ENCODE data around the gene LRRC34. TPM values are rescaled to one million over a fixed set of nuclear protein-coding genes. Genes with fewer than 3 reads are reported as not detected.

The LRRC34 gene
- total and polyA plus RNA-seq, 9 of the 15 experiments (the other 6 are each of a cell fraction or from before 2014, with no cell fraction given) = 0.17 to 0.30 TPM; not detected in 7

- Histone ChIP-seq H3K4me1 (replicated peaks in 1 of 2; ENCODE audit: control insufficient read depth in 2 of 2, insufficient read depth in 2 of 2, low read length in 2 of 2) (no peaks in the 10 kb centered on the region), H4K20me1 (replicated peaks; ENCODE audit: control insufficient read depth, insufficient read depth, low read length) (no peaks in the 10 kb centered on the region), H3K9ac (ENCODE audit: insufficient read depth in 1 of 2, low read depth in 2 of 2, low read length in 2 of 2) (no peak overlapping the region), H3K9me3 (replicated peaks; ENCODE audit: control insufficient read depth, insufficient read depth, low read depth, low read length) (no peaks in the 10 kb centered on the region), H3K27ac (ENCODE audit: extremely low read depth, low read depth, low read length) (no peak overlapping the region), H3K36me3 (ENCODE audit: control insufficient read depth, insufficient read depth, low read length) (no peaks in the 10 kb centered on the region), H3K27me3 (ENCODE audit: control insufficient read depth in 2 of 2, insufficient read depth in 2 of 2, low read length in 2 of 2) (no peaks in the 10 kb centered on the region), H2AFZ (ENCODE audit: low read depth, low read length) (no peak overlapping the region), H3K4me3 (no peak overlapping the region), H3K79me2 (ENCODE audit: control insufficient read depth, insufficient read depth, low read length) (no peaks in the 10 kb centered on the region), H3K9me1 (ENCODE audit: control insufficient read depth, insufficient read depth, low read length) (no peaks in the 10 kb centered on the region), H3K4me2 (ENCODE audit: insufficient read depth, low read length) (no peak overlapping the region)
- ATAC-seq (no peak), DNase-seq (ENCODE audit: extremely low read depth in 1 of 4, low spot score in 3 of 4) (no peak), FAIRE-seq (no peak)
- POLR2A ChIA-PET = no interaction called here
- CTCF ChIA-PET (ENCODE audit: low intra/inter-chr PET ratio) = no interaction called here
- in situ Hi-C loops (cut with MboI) = no loop called here
- TF ChIP-seq GTF2B (IDR thresholded peaks at IDR 0.05; ENCODE audit: extremely low read depth, insufficient read length) (no peak), MAFG (tag; conservative IDR thresholded peaks at IDR 0.05) (peak; percentile 71), MYBL2 (IDR thresholded peaks at IDR 0.05; ENCODE audit: low read depth) (no peak), MYBL2 (CRISPR knock-in tag; IDR thresholded peaks at IDR 0.05; ENCODE audit: borderline replicate concordance) (no peak), MTA3 (IDR thresholded peaks at IDR 0.05; ENCODE audit: borderline replicate concordance) (no peak), ATF6 (CRISPR knock-in tag; IDR thresholded peaks at IDR 0.05) (no peak), ZNF316 (IDR thresholded peaks at IDR 0.05) (peak; percentile 76), MAFF (IDR thresholded peaks at IDR 0.05; ENCODE audit: low read length) (0 out of 2 replicates have a peak, but pooled peaks have one; percentile 16), ZNF639 (CRISPR knock-in tag; conservative IDR thresholded peaks at IDR 0.05 in 1 of 2, IDR thresholded peaks at IDR 0.05 in 1 of 2) (no peak), CREM (IDR thresholded peaks at IDR 0.05; ENCODE audit: low read depth) (no peak), TARDBP (IDR thresholded peaks at IDR 0.05) (no peak), SRSF3 (IDR thresholded peaks at IDR 0.05; ENCODE audit: insufficient read depth, low read length) (no peak), IFI16 (CRISPR knock-in tag; IDR thresholded peaks at IDR 0.05) (no peak), SIRT6 (IDR thresholded peaks at IDR 0.05; ENCODE audit: low read depth, low read length) (no peak), C11orf30 (IDR thresholded peaks at IDR 0.05; ENCODE audit: low read depth) (peak; percentile 68), NFE2 (IDR thresholded peaks at IDR 0.05; ENCODE audit: low read depth) (peak; percentile 32; the same call in 1 of the 2 replicates), ZNF76 (CRISPR knock-in tag; IDR thresholded peaks at IDR 0.05; ENCODE audit: borderline replicate concordance) (no peak), RFX7 (CRISPR knock-in tag; IDR thresholded peaks at IDR 0.05) (no peak)
- intact Hi-C loops (cut with micrococcal nuclease) = no loop called here
- BruUV-seq (replicated peaks) = no TSS peak
- WGBS (ENCODE audit: insufficient coverage, low coverage, missing lambda C conversion rate) = 51% methylated on average over 3 of the region's 3 CpGs
Measured at GRCh38 chr3:169804681-169805080, 8.0 kb downstream of the LRRC34 start.
